Endodermal cell (in vitro differentiated cells): ENCODE data around the gene CATSPER3. TPM values are rescaled to one million over a fixed set of nuclear protein-coding genes. Genes with fewer than 3 reads are reported as not detected.

Experiments
- DNase-seq: peaks from one replicate; pipeline ENCODE4 v3.0.0-alpha.2; 2017
- H3K27ac ChIP-seq: 2 replicates; pipeline ENCODE4 v1.5.1; 2013; ENCODE audit warnings: mild to moderate bottlenecking, low read depth, low read length, moderate library complexity
- H3K27me3 ChIP-seq: 2 replicates; pipeline ENCODE4 v1.6.1; 2013; ENCODE audit warnings: mild to moderate bottlenecking, low read length, moderate library complexity; ENCODE audit not compliant: insufficient read depth, control insufficient read depth, poor library complexity, severe bottlenecking
- H3K36me3 ChIP-seq: 2 replicates; pipeline ENCODE4 v1.7.0; 2013; ENCODE audit warnings: mild to moderate bottlenecking, low read length, moderate library complexity; ENCODE audit not compliant: control insufficient read depth, insufficient read depth
- H3K4me1 ChIP-seq: one replicate; pipeline ENCODE4 v1.7.0; 2013; ENCODE audit warnings: low read length; ENCODE audit not compliant: control insufficient read depth, insufficient read depth
- H3K4me3 ChIP-seq: 2 replicates; pipeline ENCODE4 v1.5.1; 2013; ENCODE audit warnings: mild to moderate bottlenecking, low read length, moderate library complexity
- H3K9ac ChIP-seq: 2 replicates; pipeline ENCODE4 v1.6.1; 2013; ENCODE audit warnings: mild to moderate bottlenecking, low read length, moderate library complexity; ENCODE audit not compliant: poor library complexity, severe bottlenecking; ENCODE audit errors: extremely low read depth
- H3K9me3 ChIP-seq: 2 replicates; pipeline ENCODE4 v1.6.1; 2013; ENCODE audit warnings: mild to moderate bottlenecking, low read length, moderate library complexity; ENCODE audit not compliant: control insufficient read depth
- H3K27ac Mint-ChIP-seq: 2 replicates; pipeline ENCODE4 v1.8.0; 2020; ENCODE audit warnings: mixed read lengths
- H3K27me3 Mint-ChIP-seq: 2 replicates; pipeline ENCODE4 v1.8.0; 2021; ENCODE audit warnings: mild to moderate bottlenecking, mixed read lengths; ENCODE audit not compliant: insufficient read depth
- H3K36me3 Mint-ChIP-seq: 2 replicates; pipeline ENCODE4 v1.8.0; 2020; ENCODE audit warnings: low read depth, mixed read lengths
- H3K4me1 Mint-ChIP-seq: 2 replicates; pipeline ENCODE4 v1.8.0; 2020; ENCODE audit warnings: mixed read lengths
- H3K4me3 Mint-ChIP-seq: 2 replicates; pipeline ENCODE4 v1.8.0; 2020; ENCODE audit warnings: mild to moderate bottlenecking, moderate library complexity, mixed read lengths
- H3K9me3 Mint-ChIP-seq: 2 replicates; pipeline ENCODE4 v1.8.0; 2020; ENCODE audit warnings: mild to moderate bottlenecking, mixed read lengths
- CTCF ChIP-seq: fragments of 200-600 bp; sonication (generic); conservative IDR thresholded peaks from 2 replicates; pipeline ENCODE4 v1.5.0; 2021; ENCODE audit warnings: antibody characterized with exemption, mild to moderate bottlenecking
- WGBS, 2 experiments: methylation state at CpG; one replicate each; pipeline versions ENCODE4 v1.1.5 to v1.1.7; 2013; ENCODE audit warnings: missing lambda C conversion rate in 2 of 2, mixed read lengths in 1 of 2; ENCODE audit not compliant: insufficient coverage in 1 of 2, insufficient read length in 1 of 2; 5-methylcytosine and 5-hydroxymethylcytosine counted together
- total RNA-seq, 2 donors: library from RNA; stranded (reverse); fragmentation: NEBNext Ultra II Directional in 1 of 2; extraction: Animal tissue kit (Norgen Biotek cat#: 25700) in 1 of 2; gene quantifications; 2 replicates in 1 of 2; 3 replicates in 1 of 2; pipeline ENCODE4 v1.2.1, GENCODE V29; 2021

CATSPER3 gene
- total RNA-seq, 2 donors from 2014 or later = 0.64 to 0.68 TPM

GRCh38 chr5:134958755-134959154 is 9.0 kb upstream of the CATSPER3 start:
- Mint-ChIP-seq H3K36me3 (peaks cover 23% of the 10 kb centered on the region), H3K9me3 (peaks cover 12% of the 10 kb centered on the region), H3K27ac (no peak overlapping the region), H3K4me3 (no peak overlapping the region), H3K4me1 (peaks cover 12% of the 10 kb centered on the region), H3K27me3 (no peaks in the 10 kb centered on the region)
- H3K4me3 ChIP-seq = no peak overlapping the region
- peaks cover 11% of the 10 kb centered on the region for H3K9me3 ChIP-seq
- 39 to 47% methylated on average over 3 of the region's 3 CpGs for WGBS, 2 experiments
- H3K9ac ChIP-seq = no peak overlapping the region
- DNase-seq = peak; percentile 70
- H3K27ac ChIP-seq = no peak overlapping the region
- peaks cover 20% of the 10 kb centered on the region for H3K36me3 ChIP-seq
- H3K4me1 ChIP-seq = peaks cover 7% of the 10 kb centered on the region
- H3K27me3 ChIP-seq = no peaks in the 10 kb centered on the region
- TF ChIP-seq CTCF = peak; percentile 29

- H3K4me3 Mint-ChIP-seq = no peak overlapping the region
- Histone ChIP-seq H3K9me3 (no peaks in the 10 kb centered on the region), H3K9ac (no peak overlapping the region), H3K27me3 (no peaks in the 10 kb centered on the region), H3K4me1 (peaks cover 7% of the 10 kb centered on the region), H3K4me3 (no peak overlapping the region), H3K36me3 (peaks cover 29% of the 10 kb centered on the region), H3K27ac (no peak overlapping the region)
- DNase-seq = no peak
- no peaks in the 10 kb centered on the region for H3K9me3 Mint-ChIP-seq
- TF ChIP-seq CTCF = no peak
- no peaks in the 10 kb centered on the region for H3K27me3 Mint-ChIP-seq
- H3K27ac Mint-ChIP-seq = no peak overlapping the region
- peaks cover 20% of the 10 kb centered on the region for H3K36me3 Mint-ChIP-seq
- H3K4me1 Mint-ChIP-seq = peaks cover 12% of the 10 kb centered on the region
Measured at GRCh38 chr5:134963098-134963497, 4.6 kb upstream of the CATSPER3 start.

GRCh38 chr5:134964359-134965270 is 3.1 kb upstream of the CATSPER3 start:
- TF ChIP-seq CTCF = no peak
- WGBS, 2 experiments = 92 to 93% methylated on average over 12 of the region's 12 CpGs
- H3K27ac Mint-ChIP-seq = no peak overlapping the region
- no peak for DNase-seq
- Histone ChIP-seq H3K4me3 (no peak overlapping the region), H3K27ac (no peak overlapping the region), H3K27me3 (no peaks in the 10 kb centered on the region), H3K36me3 (peaks cover 25% of the 10 kb centered on the region), H3K9me3 (no peaks in the 10 kb centered on the region), H3K9ac (no peak overlapping the region), H3K4me1 (no peaks in the 10 kb centered on the region)
- no peaks in the 10 kb centered on the region for H3K9me3 Mint-ChIP-seq
- peaks cover 20% of the 10 kb centered on the region for H3K36me3 Mint-ChIP-seq
- H3K4me1 Mint-ChIP-seq = no peaks in the 10 kb centered on the region
- no peaks in the 10 kb centered on the region for H3K27me3 Mint-ChIP-seq
- no peak overlapping the region for H3K4me3 Mint-ChIP-seq
